ENCODE results near the gene NADK2. TPM values are rescaled to one million over a fixed set of nuclear protein-coding genes. Genes with fewer than 3 reads are reported as not detected.

The NADK2 gene
- total and polyA plus RNA-seq, 3 donors from 2014 or later = 27.1 to 55.1 (median 42.2) TPM

GRCh38 chr5:36222620-36223019, 19.1 kb downstream of the NADK2 start:
- H3K4me1 ChIP-seq = no peaks in the 10 kb centered on the region
- H3K27me3 ChIP-seq = no peaks in the 10 kb centered on the region
- no peak for DNase-seq
- H3K9me3 ChIP-seq = no peaks in the 10 kb centered on the region
- TF ChIP-seq, protein P1, sequence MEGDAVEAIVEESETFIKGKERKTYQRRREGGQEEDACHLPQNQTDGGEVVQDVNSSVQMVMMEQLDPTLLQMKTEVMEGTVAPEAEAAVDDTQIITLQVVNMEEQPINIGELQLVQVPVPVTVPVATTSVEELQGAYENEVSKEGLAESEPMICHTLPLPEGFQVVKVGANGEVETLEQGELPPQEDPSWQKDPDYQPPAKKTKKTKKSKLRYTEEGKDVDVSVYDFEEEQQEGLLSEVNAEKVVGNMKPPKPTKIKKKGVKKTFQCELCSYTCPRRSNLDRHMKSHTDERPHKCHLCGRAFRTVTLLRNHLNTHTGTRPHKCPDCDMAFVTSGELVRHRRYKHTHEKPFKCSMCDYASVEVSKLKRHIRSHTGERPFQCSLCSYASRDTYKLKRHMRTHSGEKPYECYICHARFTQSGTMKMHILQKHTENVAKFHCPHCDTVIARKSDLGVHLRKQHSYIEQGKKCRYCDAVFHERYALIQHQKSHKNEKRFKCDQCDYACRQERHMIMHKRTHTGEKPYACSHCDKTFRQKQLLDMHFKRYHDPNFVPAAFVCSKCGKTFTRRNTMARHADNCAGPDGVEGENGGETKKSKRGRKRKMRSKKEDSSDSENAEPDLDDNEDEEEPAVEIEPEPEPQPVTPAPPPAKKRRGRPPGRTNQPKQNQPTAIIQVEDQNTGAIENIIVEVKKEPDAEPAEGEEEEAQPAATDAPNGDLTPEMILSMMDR (IDR thresholded peaks at IDR 0.05) = no peak
- TF ChIP-seq POLR2A (IDR thresholded peaks at IDR 0.05) = no peak
- H3K36me3 ChIP-seq (ENCODE audit: low read depth, missing control alignments) = no peaks in the 10 kb centered on the region
- intact Hi-C loops (cut with DNase I; ENCODE audit: low total_unique reads) = no loop called here
- no peak overlapping the region for H3K4me3 ChIP-seq
- H3K27ac ChIP-seq = no peak overlapping the region
- 90 to 92% methylated on average over 1 of the region's 1 CpG for WGBS, 2 donors

GRCh38 chr5:36217988-36218387, 23.7 kb downstream of the NADK2 start:
- DNase-seq = no peak
- Histone ChIP-seq H3K9me3 (no peaks in the 10 kb centered on the region), H3K27me3 (no peaks in the 10 kb centered on the region), H3K27ac (no peak overlapping the region), H3K4me1 (no peaks in the 10 kb centered on the region), H3K4me3 (no peak overlapping the region), H3K36me3 (ENCODE audit: low read depth, missing control alignments) (no peaks in the 10 kb centered on the region)
- TF ChIP-seq, protein P1 (IDR thresholded peaks at IDR 0.05) = no peak
- no peak for TF ChIP-seq POLR2A (IDR thresholded peaks at IDR 0.05)
- WGBS, 2 donors = 97 to 98% methylated on average over 1 of the region's 1 CpG
- intact Hi-C loops (cut with DNase I; ENCODE audit: low total_unique reads) = no loop called here

GRCh38 chr5:36217567-36217966, 24.2 kb downstream of the NADK2 start:
- WGBS, 2 donors = 91 to 95% methylated on average over 1 of the region's 1 CpG
- intact Hi-C loops (cut with DNase I; ENCODE audit: low total_unique reads) = no loop called here
- Histone ChIP-seq H3K4me1 (no peaks in the 10 kb centered on the region), H3K9me3 (no peaks in the 10 kb centered on the region), H3K36me3 (ENCODE audit: low read depth, missing control alignments) (no peaks in the 10 kb centered on the region), H3K27ac (no peak overlapping the region), H3K27me3 (no peaks in the 10 kb centered on the region), H3K4me3 (no peak overlapping the region)
- no peak for DNase-seq
- no peak for TF ChIP-seq POLR2A (IDR thresholded peaks at IDR 0.05)
- TF ChIP-seq, protein P1 (IDR thresholded peaks at IDR 0.05) = no peak

GRCh38 chr5:36215910-36216309, 25.8 kb downstream of the NADK2 start:
- Histone ChIP-seq H3K27ac (no peak overlapping the region), H3K4me1 (no peaks in the 10 kb centered on the region), H3K27me3 (no peaks in the 10 kb centered on the region), H3K4me3 (no peak overlapping the region), H3K36me3 (ENCODE audit: low read depth, missing control alignments) (no peaks in the 10 kb centered on the region), H3K9me3 (no peaks in the 10 kb centered on the region)
- TF ChIP-seq, protein P1 (IDR thresholded peaks at IDR 0.05) = no peak
- TF ChIP-seq POLR2A (IDR thresholded peaks at IDR 0.05) = no peak
- 83 to 92% methylated on average over 2 of the region's 2 CpGs for WGBS, 2 donors
- intact Hi-C loops (cut with DNase I; ENCODE audit: low total_unique reads) = no loop called here
- no peak for DNase-seq

GRCh38 chr5:36214436-36214835, 27.3 kb downstream of the NADK2 start:
- H3K27ac ChIP-seq = no peak overlapping the region
- H3K9me3 ChIP-seq = no peaks in the 10 kb centered on the region
- H3K4me3 ChIP-seq = no peak overlapping the region
- H3K27me3 ChIP-seq = no peaks in the 10 kb centered on the region
- H3K4me1 ChIP-seq = no peaks in the 10 kb centered on the region
- no peaks in the 10 kb centered on the region for H3K36me3 ChIP-seq (ENCODE audit: low read depth, missing control alignments)
- WGBS, 2 donors = 84 to 95% methylated on average over 3 of the region's 3 CpGs
- TF ChIP-seq, protein P1 (IDR thresholded peaks at IDR 0.05) = no peak
- TF ChIP-seq POLR2A (IDR thresholded peaks at IDR 0.05) = no peak
- no peak for DNase-seq
- intact Hi-C loops (cut with DNase I; ENCODE audit: low total_unique reads) = no loop called here
